Hypothalamus (tissue), 51 donors: ENCODE results near the gene OR7G1.
A peak's percentile ranks its signal among the peaks of the same experiment; 100 is the strongest.

ENCODE experiments used
- DNase-seq, 51 donors: peaks; one replicate each; lab custom pipeline; 2025; lab: John Stamatoyannopoulos, UW

Gene OR7G1, protein sequence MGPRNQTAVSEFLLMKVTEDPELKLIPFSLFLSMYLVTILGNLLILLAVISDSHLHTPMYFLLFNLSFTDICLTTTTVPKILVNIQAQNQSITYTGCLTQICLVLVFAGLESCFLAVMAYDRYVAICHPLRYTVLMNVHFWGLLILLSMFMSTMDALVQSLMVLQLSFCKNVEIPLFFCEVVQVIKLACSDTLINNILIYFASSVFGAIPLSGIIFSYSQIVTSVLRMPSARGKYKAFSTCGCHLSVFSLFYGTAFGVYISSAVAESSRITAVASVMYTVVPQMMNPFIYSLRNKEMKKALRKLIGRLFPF

DNA sequence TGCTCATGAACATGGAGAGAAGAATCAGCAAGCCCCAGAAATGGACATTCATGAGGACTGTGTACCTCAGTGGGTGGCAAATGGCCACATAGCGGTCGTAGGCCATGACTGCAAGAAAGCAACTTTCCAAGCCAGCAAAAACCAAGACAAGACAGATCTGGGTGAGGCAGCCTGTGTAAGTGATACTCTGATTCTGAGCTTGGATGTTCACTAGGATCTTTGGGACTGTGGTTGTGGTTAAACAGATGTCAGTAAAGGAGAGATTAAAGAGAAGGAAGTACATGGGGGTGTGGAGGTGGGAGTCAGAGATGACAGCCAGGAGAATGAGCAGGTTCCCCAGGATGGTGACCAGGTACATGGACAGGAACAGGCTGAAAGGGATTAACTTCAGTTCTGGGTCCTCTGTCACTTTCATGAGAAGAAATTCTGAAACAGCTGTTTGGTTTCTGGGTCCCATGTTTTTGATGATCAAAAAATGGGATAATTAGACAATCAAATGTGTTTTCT, at the start of gene OR7G1:
OR7G1 (minus strand) TSS at position 457 of the 507 bp plus-strand sequence; CDS start at position 457, 0 bp downstream.
- DNase-seq: no peak

DNA sequence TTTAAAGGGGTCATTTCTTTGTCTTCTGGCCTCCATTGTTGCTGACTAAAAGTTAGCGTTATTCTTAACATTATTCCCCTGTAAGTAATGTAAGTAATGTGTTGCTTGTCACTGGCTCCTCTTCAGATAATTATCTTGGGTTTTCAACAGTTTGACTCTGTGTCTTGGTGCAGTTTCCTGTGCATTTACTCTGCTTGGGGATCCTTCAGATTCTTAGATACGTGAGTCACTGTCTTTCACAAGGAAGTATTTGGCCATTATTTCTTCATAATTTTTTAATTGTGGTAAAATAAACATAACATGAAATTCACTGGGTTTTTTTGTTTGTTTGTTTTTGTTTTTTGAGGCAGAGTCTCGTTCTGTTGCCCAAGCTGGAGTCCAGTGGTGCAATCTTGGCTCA, 49.7 kb upstream of the OR7G1 start:
- no peak for DNase-seq

DNA sequence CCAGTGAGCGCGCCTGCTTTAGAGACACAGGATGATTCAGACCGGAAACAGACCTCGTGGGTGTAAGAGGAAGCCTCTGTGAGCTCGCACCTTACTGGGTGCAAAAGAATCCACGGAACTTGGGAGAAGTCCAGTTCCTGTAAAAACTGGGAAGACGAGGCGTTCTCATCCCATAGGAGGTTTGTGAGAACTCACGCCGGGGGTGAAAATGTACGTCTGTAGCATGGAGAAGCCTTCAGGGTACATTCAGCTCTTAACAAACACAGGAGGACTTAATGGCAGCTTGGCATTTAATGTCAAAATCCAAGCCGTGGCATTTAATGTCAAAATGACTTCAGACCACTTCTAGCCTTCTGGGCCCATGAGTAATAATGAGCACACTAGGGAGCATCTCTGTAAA, 45.9 kb upstream of the OR7G1 start:
- no peak for DNase-seq

DNA sequence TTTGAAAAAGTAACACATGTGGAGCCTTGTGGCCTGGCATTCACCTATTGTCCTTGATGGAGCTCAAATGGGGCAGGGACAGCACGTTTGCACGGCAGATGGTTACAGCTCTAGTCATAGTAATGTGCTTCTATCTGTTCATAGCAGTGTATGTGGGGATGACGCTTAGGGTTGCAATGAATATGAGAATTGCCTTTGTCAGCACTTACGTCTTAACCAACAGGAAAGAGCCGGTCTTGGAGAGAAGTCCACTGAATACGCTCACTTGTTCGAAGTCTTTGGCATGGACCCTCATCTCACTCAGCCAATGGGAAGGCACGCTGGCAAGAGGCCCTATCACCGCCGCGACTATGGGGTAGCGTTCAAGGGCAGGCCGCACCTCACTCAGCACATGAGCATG, 44.3 kb upstream of the OR7G1 start:
- DNase-seq: no peak

GRCh38 chr19:9156304-9156703, 40.7 kb upstream of the OR7G1 start:
- DNase-seq: no peak

GRCh38 chr19:9155591-9155990, 40.0 kb upstream of the OR7G1 start:
- no peak for DNase-seq

DNA sequence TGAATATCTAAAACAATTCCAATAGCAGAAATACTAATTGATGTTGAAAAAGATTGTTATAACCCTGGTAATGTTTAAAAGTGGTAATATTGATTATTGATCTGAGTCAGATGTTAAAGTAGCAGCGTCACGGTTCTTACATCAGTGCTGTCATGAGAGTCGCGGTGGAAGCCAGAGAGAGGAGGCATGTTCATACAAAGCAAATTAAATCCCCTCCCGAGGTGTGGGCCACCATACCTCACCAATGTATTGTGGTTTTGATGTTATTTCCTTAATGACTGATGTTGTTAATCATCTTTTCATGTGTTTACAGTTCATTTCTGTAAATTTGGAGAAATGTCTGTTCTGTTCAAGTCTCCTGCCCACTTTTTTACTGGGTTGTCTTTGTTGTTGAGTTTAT, 35.8 kb upstream of the OR7G1 start:
- DNase-seq: no peak

DNA sequence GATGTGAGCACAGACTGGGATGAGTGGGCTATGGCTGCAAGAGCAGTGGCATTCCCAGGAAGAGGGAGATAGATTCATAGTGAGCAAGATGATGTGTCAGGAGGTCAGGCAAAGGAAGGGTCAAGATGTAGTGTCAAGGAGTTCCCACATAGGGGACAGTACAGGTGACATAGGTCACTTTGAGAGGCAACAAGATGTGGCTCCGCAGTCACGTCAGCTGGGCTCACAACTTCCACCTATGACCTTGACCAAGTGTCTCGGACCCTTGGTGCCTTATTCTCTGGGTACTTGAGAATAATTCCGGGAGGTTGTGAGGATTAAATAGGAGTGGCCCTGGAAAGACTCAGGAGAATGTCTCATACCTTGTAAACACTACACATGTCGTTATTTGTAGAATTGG, 35.1 kb upstream of the OR7G1 start:
- no peak for DNase-seq

DNA sequence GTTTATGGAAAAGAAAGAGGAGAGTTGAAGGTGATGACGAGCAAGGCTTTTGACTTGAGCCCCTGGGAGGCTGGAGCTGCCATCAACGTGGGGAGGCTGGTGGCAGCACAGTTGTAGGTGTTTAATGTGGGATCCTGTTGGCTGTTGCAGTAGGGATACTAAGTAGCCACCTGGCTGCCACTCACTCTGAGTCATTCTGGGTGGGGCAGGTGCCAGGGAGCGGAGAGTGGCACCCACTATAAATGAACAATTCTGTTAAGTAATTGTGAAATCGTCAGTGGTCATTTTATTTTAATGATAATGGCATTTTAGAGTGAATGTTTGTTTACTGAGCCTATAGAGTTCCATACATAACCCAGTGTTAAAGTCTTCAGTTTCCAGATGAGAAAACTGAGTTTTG, 34.4 kb upstream of the OR7G1 start:
- DNase-seq: no peak

GRCh38 chr19:9148697-9149096, 33.1 kb upstream of the OR7G1 start:
- DNase-seq: no peak

GRCh38 chr19:9146882-9147281, 31.3 kb upstream of the OR7G1 start:
- DNase-seq: no peak

DNA sequence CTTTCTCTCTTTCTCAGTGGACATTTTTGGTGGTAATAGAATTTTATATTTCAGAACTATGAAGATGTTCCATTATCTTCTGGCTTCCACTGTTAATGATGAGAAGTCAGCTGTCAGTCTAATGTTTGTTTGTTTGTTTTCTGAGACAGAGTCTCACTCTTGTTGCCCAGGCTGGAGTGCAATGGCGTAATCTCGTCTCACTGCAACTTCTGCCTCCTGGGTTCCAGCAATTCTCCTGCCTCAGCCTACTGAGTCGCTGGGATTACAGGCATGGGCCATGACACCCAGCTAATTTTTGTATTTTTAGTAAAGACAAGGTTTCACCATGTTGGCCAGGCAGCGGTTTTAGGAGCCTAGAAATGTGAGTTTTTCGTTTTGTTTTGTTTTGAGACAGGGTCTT, 29.4 kb upstream of the OR7G1 start:
- DNase-seq: no peak

DNA sequence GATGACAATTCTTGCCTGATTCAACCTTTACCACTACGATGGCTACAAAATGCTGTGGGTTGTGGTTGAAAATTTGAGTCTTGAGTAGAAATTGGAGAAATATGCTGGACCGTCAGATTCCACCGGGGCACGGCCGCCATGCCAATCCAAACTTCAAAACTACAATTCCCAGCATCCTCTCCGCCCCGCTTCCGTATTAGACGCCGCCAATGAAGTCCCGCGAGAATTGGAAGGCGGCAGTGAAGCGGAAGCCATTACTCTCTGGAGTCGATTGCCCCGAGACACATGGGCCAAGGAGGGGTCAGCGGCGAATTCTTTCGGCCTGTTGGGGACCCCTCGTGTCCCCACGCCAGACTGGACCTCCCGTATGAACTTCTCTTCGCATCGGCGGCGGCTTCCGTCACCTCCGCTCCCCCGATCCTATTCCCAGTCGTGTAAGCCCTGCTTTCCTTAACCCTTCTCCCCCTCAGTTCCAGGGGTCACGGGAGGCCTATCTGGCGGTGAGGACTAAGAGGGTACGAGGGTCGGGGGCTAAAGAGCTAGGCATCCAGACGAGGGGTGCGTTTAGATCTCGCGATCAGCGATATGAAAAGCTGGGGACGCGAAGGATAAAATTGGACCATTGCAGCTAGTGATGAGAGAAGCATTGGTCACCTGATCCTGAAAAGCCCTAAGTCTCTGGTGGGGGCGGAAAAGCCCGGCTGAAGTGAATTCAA, 24.8 kb upstream of the OR7G1 start, which contains the start of gene ZNF317:
ZNF317 (plus strand) TSS at position 239 of the 716 bp plus-strand sequence. CDS start 15,620 bp downstream, outside the sequence.
- DNase-seq: peak; percentile 19 to 94 (median 79)

- DNase-seq: peak in 1 of 51 donors; percentile 3
Observed at GRCh38 chr19:9139609-9140158, 24.1 kb upstream of the OR7G1 start.

GRCh38 chr19:9132422-9132821, 16.9 kb upstream of the OR7G1 start:
- no peak for DNase-seq

GRCh38 chr19:9130965-9131364, 15.4 kb upstream of the OR7G1 start:
- DNase-seq: no peak

DNA sequence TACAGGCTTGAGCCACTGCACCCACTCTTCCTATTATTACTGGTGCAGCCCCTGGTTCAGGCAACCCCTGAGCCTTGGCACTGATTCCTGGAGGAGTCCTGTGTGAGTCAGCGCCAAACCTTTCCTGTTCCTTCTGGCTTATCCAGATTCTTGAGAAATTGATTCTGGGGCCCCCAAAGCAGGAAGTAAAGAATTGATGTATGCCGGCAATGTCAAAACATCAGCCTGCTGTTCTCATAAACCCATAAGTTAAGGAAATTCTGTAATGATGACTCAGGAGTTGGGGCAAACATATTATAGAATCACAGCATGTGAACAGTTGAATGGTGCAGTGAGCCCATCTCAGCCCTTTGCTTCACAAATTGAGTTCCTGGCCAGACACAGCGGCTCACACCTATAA, 12.6 kb upstream of the OR7G1 start:
- no peak for DNase-seq

DNA sequence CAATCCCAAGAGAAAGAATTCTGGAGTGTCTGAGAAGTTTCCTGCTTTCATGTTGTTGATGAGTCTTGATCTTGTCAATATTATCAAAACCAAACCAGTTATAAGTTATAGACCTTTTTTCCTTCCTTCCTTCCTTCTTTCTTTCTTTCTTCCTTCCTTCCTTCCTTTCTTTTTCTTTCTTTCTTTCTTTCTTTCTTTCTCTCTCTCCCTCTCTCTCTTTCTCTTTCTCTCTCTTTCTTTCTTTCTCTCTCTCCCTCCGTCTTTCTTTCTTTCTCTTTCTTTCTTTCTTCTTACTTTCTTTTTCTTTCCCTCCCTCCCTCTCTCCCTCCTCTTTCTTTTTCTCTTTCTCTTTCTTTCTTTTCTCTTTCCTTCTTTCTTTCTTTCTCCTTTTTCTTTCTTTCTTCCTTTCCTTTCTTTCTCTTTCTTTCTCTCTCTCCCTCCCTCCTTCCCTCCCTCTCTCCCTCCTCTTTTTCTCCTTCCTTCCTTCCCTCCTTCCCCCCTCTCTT, 11.4 kb upstream of the OR7G1 start, which contains the start of gene OR7G3:
OR7G3 (minus strand) TSS at position 51 of the 506 bp plus-strand sequence; CDS start at position 51, 0 bp downstream.
- DNase-seq: no peak

DNA sequence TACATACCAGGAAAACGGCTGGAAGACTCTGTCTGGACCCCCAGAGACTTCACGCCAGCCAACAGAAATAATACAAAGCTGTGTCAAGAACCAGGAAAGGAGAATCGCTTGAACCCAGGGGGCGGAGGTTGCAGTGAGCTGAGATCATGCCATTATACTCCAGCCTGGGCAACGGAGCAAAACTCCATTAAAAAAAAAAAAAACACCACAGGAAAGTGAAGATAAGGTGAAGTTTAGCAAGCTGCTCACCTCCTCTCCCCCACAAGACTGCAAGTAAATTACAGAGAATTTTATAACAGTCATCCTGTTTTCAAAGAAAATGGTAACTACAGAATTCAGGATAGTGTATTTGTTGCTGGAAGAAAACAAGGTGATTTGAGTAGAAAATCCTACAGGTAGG, 984 bp upstream of the OR7G1 start:
- no peak for DNase-seq

GRCh38 chr19:9109959-9110358, 5.6 kb downstream of the OR7G1 start:
- DNase-seq: no peak

DNA sequence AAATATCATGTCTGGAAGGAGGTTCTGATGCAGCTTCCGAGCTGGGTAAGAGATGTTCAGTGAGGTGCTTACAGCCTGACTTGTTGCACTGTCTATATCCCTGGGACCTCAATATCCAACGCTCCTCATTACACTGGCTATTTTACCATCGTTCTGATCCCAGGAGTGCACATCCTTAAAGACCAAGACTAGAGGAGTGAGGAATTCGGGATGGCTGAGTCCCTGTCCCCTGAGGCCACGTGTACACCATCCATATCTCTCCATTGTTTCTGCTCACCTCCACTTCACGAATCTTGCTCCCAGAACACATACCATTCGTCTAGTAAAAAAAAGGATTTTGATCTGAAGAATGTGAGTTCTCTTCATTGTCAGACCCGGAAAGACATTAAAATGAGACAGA, 8.2 kb downstream of the OR7G1 start, which contains the start of gene OR7G2:
OR7G2 (minus strand) TSS at position 101 of the 400 bp plus-strand sequence. CDS start 4,232 bp downstream, outside the sequence.
- no peak for DNase-seq
